ENCODE measurements around the gene PDIA2.

- TF ChIP-seq, protein P1, sequence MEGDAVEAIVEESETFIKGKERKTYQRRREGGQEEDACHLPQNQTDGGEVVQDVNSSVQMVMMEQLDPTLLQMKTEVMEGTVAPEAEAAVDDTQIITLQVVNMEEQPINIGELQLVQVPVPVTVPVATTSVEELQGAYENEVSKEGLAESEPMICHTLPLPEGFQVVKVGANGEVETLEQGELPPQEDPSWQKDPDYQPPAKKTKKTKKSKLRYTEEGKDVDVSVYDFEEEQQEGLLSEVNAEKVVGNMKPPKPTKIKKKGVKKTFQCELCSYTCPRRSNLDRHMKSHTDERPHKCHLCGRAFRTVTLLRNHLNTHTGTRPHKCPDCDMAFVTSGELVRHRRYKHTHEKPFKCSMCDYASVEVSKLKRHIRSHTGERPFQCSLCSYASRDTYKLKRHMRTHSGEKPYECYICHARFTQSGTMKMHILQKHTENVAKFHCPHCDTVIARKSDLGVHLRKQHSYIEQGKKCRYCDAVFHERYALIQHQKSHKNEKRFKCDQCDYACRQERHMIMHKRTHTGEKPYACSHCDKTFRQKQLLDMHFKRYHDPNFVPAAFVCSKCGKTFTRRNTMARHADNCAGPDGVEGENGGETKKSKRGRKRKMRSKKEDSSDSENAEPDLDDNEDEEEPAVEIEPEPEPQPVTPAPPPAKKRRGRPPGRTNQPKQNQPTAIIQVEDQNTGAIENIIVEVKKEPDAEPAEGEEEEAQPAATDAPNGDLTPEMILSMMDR (conservative IDR thresholded peaks at IDR 0.05), result no peak
- no peak for TF ChIP-seq ZFX (IDR thresholded peaks at IDR 0.05)
These were observed 29.1 kb upstream of the PDIA2 start for GRCh38 chr16:253833-254232.
